Body of pancreas (tissue), 4 donors: ENCODE results near the gene NLGN1. TPM values are rescaled to one million over a fixed set of nuclear protein-coding genes. Genes with fewer than 3 reads are reported as not detected.
A peak's percentile ranks its signal among the peaks of the same experiment; 100 is the strongest.

Experiments used
- ATAC-seq: fragments of 150-250 bp; one replicate; pipeline ENCODE4 v1.9.1; 2016
- DNase-seq, 4 donors: peaks; one replicate each; pipeline ENCODE4 v3.0.0-alpha.2; 2019
- H3K27ac ChIP-seq, 4 donors: fragments of 200-600 bp; sonication (generic); 1 replicate in 3 of 4; 2 replicates in 1 of 4; pipeline versions ENCODE4 v1.5.1 to v1.6.1; 2016 to 2019; ENCODE audit warnings: mild to moderate bottlenecking in 1 of 4, mixed read lengths in 1 of 4, moderate library complexity in 1 of 4
- H3K27me3 ChIP-seq, 2 donors: fragments of 200-600 bp; sonication (generic); one replicate each; pipeline ENCODE4 v1.6.0; 2016; ENCODE audit warnings: mild to moderate bottlenecking in 1 of 2
- H3K36me3 ChIP-seq, 2 donors: fragments of 200-600 bp; sonication (generic); replicated peaks in 1 of 2; 2 replicates each; pipeline ENCODE4 v1.5.1; 2016; ENCODE audit warnings: low read depth in 2 of 2; ENCODE audit not compliant: insufficient read depth in 1 of 2
- H3K4me1 ChIP-seq: fragments of 200-600 bp; sonication (generic); one replicate; pipeline ENCODE4 v1.6.0; 2016
- H3K4me3 ChIP-seq, 2 donors: fragments of 200-600 bp; sonication (generic); 1 replicate in 1 of 2; 2 replicates in 1 of 2; pipeline ENCODE4 v1.5.1; 2016 to 2019
- H3K9me3 ChIP-seq, 3 donors: fragments of 200-600 bp; sonication (generic); 1 replicate in 2 of 3; 2 replicates in 1 of 3; pipeline ENCODE4 v1.5.1; 2016
- POLR2A ChIP-seq, 3 donors: fragments of 450-650 bp; IDR thresholded peaks; one replicate each; pipeline ENCODE4 v1.6.1; 2016; ENCODE audit warnings: antibody characterized with exemption in 3 of 3, mild to moderate bottlenecking in 2 of 3
- WGBS, 2 donors: methylation state at CpG; one replicate each; pipeline ENCODE4 v1.1.5; 2017; 5-methylcytosine and 5-hydroxymethylcytosine counted together
- intact Hi-C: fragments of 100-400 bp; cut with DNase I; formaldehyde crosslinking; loops from one replicate; pipeline ENCODE4 v1.15.1; 2023
- total RNA-seq, 2 donors: library from RNA; depleted of rRNA; stranded (reverse); fragments of >200 nt; gene quantifications; one replicate each; pipeline ENCODE4 v1.1.0, GENCODE V29; 2016
- TF ChIP-seq, protein P1 (sequence below), 7 experiments: fragments of 450-650 bp in 4 of 7; fragments of 200-600 bp in 3 of 7; sonication (generic) in 3 of 7; IDR thresholded peaks; one replicate each; pipeline ENCODE4 v1.5.1; 2016 to 2019; ENCODE audit warnings: antibody characterized with exemption in 7 of 7

The NLGN1 gene
- total RNA-seq, 2 donors from 2014 or later, result 0.52 to 1.3 TPM

DNA sequence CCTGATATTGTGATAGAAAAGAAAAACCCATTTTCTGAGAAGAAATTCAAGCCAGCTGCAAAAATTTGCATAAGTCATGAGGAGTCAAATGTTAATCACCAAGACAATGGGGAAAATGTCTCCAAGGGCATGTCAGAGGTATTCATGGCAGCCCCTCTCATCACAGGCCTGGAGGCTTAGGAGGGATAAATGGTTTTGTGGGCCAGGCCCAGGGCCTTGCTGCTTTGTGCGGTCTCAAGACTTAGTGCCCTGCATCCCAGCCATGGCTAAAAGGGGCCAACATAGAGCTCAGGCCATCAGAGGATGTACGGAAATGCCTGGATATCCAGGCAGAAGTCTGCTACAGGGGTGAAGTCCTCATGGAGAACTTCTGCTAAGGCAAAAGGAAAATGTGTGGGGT is 631.1 kb downstream of the NLGN1 start:
- H3K9me3 ChIP-seq, result no peaks in the 10 kb centered on the region
- H3K4me1 ChIP-seq, result no peaks in the 10 kb centered on the region
- no peaks in the 10 kb centered on the region for H3K27me3 ChIP-seq
- H3K27ac ChIP-seq, result no peak overlapping the region
- TF ChIP-seq, protein P1, sequence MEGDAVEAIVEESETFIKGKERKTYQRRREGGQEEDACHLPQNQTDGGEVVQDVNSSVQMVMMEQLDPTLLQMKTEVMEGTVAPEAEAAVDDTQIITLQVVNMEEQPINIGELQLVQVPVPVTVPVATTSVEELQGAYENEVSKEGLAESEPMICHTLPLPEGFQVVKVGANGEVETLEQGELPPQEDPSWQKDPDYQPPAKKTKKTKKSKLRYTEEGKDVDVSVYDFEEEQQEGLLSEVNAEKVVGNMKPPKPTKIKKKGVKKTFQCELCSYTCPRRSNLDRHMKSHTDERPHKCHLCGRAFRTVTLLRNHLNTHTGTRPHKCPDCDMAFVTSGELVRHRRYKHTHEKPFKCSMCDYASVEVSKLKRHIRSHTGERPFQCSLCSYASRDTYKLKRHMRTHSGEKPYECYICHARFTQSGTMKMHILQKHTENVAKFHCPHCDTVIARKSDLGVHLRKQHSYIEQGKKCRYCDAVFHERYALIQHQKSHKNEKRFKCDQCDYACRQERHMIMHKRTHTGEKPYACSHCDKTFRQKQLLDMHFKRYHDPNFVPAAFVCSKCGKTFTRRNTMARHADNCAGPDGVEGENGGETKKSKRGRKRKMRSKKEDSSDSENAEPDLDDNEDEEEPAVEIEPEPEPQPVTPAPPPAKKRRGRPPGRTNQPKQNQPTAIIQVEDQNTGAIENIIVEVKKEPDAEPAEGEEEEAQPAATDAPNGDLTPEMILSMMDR (IDR thresholded peaks at IDR 0.05), result no peak
- no peak for TF ChIP-seq POLR2A (IDR thresholded peaks at IDR 0.05)
- H3K4me3 ChIP-seq, result no peak overlapping the region
- intact Hi-C loops, result no loop called here
- H3K36me3 ChIP-seq, result no peaks in the 10 kb centered on the region
- WGBS, 2 donors, result 85 to 100% methylated on average over 1 to 2 of the region's 2 CpGs
- no peak for ATAC-seq
- DNase-seq, result no peak

DNA sequence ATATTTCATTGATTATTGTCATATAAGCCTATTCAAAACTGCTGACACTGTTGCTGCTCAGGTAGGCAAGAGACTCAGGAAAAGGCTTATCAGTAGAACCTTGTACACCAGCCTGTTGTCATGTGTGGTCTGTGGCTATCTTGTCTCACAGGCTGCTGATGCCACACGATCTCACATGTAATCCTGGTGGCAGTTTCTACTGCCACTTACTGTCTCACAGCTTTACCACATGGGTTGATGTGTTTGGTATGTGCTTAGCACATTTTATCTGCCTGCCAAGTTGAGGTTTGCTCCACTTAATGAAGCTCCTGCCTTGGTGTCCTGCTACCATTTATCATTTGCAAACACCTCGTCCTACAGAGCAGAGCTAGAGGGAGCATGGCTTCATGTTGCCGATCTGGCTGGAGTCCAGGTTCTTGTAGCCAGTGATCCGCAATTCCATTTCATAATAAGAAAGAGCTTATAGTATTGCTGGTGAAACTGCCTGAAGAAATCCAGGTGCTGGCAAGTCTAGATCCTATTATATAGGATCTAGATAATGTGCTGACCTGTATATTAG is 637.9 kb downstream of the NLGN1 start:
- ATAC-seq, result no peak
- 18 to 27% methylated on average over 4 of the region's 4 CpGs for WGBS, 2 donors

DNA sequence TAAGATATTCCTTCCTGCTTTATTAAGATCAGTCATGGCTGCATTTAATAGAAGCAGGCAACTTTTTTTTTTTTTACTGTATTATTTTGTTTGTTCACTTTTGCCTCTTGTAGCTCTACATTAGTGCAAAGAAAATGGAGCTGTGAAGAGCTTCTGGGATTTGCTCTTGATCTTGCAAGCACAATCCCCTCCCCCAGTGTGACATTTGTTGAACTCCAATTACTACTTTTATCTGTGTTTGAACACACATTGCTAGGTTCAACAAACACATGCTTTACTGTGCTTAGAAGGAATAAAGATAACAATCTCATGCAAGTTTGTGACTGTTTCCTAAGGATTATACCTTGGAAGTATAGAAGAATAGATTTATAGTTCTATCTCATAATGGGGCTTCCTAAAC is 648.8 kb downstream of the NLGN1 start:
- ATAC-seq, result no peak
- intact Hi-C loops, result no loop called here
- DNase-seq, result no peak

More for the DNA sequence above, 637.9 kb downstream of the NLGN1 start:
- intact Hi-C loops, result no loop called here
- DNase-seq, result peak in 3 of 4 donors; percentile 2 to 21 (median 12)
- TF ChIP-seq, protein P1 (IDR thresholded peaks at IDR 0.05), result no peak
- no peak for TF ChIP-seq POLR2A (IDR thresholded peaks at IDR 0.05)
- no peak overlapping the region for H3K4me3 ChIP-seq
- H3K27ac ChIP-seq, result no peak overlapping the region
- no peaks in the 10 kb centered on the region for H3K27me3 ChIP-seq
- H3K4me1 ChIP-seq, result no peaks in the 10 kb centered on the region
- no peaks in the 10 kb centered on the region for H3K9me3 ChIP-seq
- H3K36me3 ChIP-seq, result no peaks in the 10 kb centered on the region

DNA sequence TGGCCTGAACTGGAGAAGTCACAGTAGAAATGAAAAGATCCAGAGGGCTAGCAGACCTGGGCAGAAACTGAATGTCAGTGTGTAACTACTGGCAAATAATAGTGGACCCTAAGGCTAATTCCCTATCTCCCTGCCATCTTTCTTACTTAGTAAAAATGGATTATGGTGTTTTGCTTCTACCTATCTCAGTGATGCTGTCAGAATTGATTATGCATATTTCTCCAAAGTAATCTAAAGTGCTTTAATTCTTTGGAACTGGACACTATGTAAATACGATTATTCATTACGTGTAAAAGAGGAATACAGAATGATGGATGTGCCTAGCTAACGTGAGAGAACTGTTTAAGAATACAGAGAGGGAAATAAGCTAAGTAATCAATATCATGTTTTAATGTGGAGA is 651.9 kb downstream of the NLGN1 start:
- H3K27me3 ChIP-seq, result no peaks in the 10 kb centered on the region
- intact Hi-C loops, result no loop called here
- ATAC-seq (no peak), DNase-seq (no peak)
- no peak overlapping the region for H3K27ac ChIP-seq
- no peaks in the 10 kb centered on the region for H3K9me3 ChIP-seq
- H3K4me3 ChIP-seq, result no peak overlapping the region
- 16 to 20% methylated on average over 3 of the region's 3 CpGs for WGBS, 2 donors
- no peaks in the 10 kb centered on the region for H3K4me1 ChIP-seq
- no peaks in the 10 kb centered on the region for H3K36me3 ChIP-seq
- TF ChIP-seq, protein P1 (IDR thresholded peaks at IDR 0.05), result no peak
- TF ChIP-seq POLR2A (IDR thresholded peaks at IDR 0.05), result no peak

More for the DNA sequence above, 648.8 kb downstream of the NLGN1 start:
- Histone ChIP-seq H3K9me3 (no peaks in the 10 kb centered on the region), H3K4me1 (no peaks in the 10 kb centered on the region), H3K36me3 (no peaks in the 10 kb centered on the region), H3K27me3 (no peaks in the 10 kb centered on the region), H3K4me3 (no peak overlapping the region), H3K27ac (no peak overlapping the region)
- TF ChIP-seq, protein P1 (IDR thresholded peaks at IDR 0.05), result no peak
- no peak for TF ChIP-seq POLR2A (IDR thresholded peaks at IDR 0.05)

DNA sequence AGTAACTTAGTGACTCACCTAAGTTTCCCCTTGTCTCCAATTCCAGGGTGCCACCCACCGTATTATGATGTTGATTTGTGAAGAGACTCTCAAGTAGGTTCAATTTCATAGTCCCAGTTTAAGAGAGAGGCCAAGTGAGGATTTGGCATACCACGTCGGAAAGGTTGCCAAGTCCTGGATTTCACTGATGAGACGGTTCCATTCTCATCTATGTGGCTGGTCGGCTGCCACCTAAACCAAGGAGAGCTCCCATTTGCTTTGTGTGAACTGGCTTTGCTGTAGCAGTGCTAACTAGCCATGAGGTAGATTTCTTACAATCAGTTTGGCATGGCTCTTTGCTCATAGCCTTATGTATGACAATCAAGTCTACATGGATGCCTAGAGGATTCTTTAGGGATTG is 653.6 kb downstream of the NLGN1 start:
- Histone ChIP-seq H3K4me3 (no peak overlapping the region), H3K27ac (no peak overlapping the region), H3K27me3 (no peaks in the 10 kb centered on the region), H3K9me3 (no peaks in the 10 kb centered on the region), H3K36me3 (no peaks in the 10 kb centered on the region), H3K4me1 (no peaks in the 10 kb centered on the region)
- intact Hi-C loops, result no loop called here
- WGBS, 2 donors, result 59 to 64% methylated on average over 5 of the region's 5 CpGs
- no peak for ATAC-seq
- DNase-seq, result no peak
- no peak for TF ChIP-seq POLR2A (IDR thresholded peaks at IDR 0.05)
- TF ChIP-seq, protein P1 (IDR thresholded peaks at IDR 0.05), result no peak
